Islet precursor cell (in vitro differentiated cells): ENCODE data around the gene RAI1.
A peak's percentile ranks its signal among the peaks of the same experiment; 100 is the strongest.
"Not testable (repeated sequence)": the region's sequence is repeated elsewhere in the genome, so short reads cannot be mapped to it uniquely, and the experiment has no call there.

Experiments
- DNase-seq: peaks from one replicate; pipeline ENCODE4 v3.0.0-alpha.2; 2018

Gene RAI1

DNA sequence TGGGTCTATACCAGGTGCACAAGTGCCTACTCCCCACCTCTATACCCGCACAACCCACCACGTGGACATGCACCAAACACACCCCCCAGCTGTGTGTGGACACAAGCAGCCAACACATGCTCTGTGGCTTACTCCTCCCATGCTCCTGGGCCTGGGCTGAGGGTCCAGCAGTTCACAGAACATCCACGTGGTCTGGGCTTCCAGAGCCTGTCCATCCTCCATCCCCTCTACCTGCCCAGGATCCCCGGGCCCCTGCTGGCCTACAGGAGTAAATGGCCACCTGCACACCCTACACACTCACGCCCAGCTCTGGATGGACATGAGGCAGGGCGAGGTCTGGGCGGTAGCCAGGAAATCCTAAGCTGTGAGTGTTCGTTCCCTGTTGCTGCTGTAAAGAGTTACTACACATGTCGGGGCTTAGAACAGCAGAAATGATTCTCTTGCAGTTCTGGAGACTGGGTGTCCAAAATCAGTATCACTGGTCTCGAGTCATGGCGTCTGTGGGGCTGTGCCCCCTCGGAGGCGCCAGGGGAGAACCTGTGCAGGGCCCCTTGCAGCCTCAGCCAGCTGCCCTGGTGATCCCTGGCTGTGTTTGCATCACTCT, 15.0 kb upstream of the RAI1 start:
- DNase-seq = no peak

DNA sequence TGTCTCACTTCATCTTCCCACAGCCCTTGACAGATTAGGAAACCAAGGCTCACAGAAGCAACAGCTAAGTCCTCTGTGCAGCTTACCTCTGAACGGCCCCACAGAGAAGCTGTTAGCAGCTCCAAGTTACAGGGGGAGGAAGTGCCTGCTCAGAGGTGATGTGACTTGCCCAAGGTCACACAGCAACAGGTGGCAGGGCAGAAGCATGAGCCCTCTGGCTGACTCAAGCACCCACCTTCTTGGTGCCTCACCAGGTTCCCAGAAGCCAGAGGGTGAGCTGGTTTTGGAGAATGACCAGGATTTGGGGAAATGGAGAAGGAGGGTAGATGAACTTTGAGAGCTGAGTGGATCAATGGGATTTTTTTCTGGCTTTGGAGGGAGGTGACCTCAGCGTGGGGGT, 14.0 kb upstream of the RAI1 start:
- no peak for DNase-seq

- no peak for DNase-seq
These were observed 13.3 kb upstream of the RAI1 start for GRCh38 chr17:17667947-17668346.

GRCh38 chr17:17668358-17668757, 12.9 kb upstream of the RAI1 start:
- DNase-seq = no peak

DNA sequence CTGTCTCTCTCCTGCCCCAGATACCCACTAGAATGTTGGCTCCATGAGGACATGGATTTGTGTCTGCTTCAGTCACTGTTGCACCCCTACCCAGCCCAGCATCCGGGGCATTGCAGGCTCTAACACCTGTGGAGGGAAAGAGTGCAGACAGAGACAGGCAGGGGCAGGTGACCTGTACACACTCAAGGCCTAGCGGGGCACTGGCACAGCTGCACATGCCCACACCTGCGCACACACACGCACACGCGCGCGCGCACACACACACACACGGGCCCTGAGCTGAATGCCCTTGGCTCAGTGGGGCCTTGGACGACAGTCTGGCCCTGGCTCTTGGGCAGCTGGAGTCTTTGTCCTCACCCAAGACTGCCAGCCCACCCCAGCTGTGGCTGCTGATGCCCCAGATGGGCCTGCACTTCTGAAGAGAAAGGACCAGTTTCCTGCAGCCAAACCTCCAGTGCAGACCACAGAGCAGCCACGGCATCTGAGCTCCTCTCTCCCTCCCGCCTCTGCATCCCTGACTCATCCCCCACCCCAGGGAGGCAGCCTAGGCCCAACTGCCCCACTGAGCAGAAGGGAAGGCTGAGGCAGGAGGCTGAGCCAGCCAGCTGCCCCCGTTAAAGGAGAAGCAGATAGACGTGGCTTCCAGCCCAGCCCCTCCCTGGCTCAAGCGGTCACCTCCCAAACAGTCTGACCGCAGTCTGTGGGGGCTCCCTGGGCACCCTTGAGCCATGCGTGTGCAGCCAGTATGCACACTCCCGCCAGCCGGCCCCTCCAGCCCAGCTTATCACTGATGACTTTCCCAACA, 12.3 kb upstream of the RAI1 start:
- no peak for DNase-seq

DNA sequence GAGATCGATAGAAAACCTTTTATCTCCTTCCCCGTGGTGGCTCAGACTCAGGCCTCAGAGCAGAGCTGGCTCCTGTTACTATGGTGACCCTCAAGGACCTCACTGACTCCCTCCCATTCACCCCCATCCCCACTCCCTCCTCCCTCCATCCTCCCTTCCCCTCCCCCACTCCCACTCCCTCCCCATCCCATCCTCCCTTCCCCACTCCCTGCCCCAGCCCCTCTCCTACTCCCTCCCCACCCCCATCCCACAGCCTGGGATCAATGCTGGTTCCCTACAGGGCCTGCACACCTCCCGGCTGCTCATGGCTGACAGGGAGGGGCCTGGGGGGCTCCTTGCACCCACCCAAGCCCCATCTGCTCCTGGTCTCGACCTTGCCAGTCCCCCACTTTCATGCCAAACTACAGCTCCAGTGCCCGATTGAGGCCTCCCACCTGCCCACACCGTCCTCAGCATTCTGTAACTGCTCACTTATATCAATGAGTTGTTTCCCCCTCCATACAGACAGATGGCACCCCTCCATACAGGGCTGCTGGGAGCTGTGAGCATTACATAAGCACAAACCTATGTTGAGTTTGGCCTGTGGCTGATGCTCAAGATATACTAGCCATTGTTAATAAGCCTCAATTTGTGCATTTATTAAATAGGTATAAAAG, 11.6 kb upstream of the RAI1 start:
- no peak for DNase-seq

DNA sequence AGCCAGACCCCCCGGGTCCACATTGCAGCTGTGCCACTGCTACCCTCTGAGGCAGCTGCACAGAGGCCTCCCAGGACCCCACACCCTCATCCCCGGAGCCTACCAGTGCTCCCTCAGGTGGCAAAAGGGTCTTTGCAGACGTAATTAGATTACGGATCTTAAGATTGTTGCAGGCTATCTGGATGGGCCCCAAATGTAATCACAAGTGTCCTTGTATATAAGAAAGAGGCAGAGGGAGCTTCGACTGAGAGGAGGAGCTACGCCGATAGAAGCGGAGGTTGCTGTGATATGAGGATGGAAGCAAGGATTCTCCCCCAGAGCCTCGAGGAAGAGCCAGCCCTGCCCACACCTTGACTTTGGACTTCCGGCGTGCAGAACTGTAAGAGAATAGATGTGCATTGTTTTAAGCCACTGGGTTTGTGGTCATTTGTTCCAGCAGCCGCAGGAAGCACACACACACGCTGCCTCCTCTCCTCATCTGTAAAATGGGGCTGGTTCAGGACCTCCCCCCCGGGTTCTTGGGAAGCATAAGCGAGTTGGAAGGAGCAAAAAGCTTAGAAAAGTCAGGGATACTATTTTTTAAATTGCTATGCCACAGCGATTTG, 10.5 kb upstream of the RAI1 start:
- DNase-seq = no peak

GRCh38 chr17:17671369-17672129, 9.7 kb upstream of the RAI1 start:
- no peak for DNase-seq

GRCh38 chr17:17672453-17673368, 8.5 kb upstream of the RAI1 start:
- peak; percentile 94 for DNase-seq

- DNase-seq = peak; percentile 52
These were observed 5.8 kb upstream of the RAI1 start for GRCh38 chr17:17675416-17675815.

GRCh38 chr17:17675925-17676534, 5.2 kb upstream of the RAI1 start:
- DNase-seq = peak; percentile 89

GRCh38 chr17:17676752-17677151, 4.5 kb upstream of the RAI1 start:
- DNase-seq = no peak

DNA sequence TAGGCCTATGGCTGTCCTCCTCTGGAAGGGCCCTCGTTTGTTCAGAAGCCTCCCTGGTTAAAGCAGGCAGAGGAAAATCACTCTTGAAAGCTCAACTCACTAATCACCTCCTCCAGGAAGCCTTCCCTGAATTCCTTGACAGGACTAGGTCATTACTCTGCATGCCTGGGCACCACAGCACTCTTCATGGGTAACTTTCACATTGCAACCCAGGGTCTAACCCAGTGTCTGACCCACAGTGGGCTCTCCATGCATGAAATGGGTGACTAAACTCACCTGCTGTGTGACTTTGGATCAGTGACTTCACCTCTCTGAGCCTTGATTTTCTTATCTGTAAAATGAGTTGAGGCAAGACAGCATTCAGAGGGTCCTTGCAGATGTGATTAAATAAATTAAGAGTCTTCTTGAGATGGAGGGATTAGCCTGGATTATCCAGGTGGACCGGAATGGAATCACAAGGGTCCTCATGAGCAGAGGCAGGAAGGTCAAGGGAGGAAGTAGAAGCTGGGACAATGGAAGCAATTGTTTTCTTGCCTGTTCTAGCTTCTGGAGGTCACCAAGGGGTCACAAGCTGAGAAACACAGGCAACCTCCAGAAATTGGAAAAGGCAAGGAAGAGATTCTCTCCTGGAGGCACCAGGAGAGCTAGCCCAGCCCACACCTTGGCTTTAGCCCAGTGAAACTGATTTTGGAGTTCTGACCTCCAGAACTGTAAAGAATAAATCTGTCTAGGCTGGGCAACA, 3.8 kb upstream of the RAI1 start:
- peak; percentile 59 for DNase-seq

DNA sequence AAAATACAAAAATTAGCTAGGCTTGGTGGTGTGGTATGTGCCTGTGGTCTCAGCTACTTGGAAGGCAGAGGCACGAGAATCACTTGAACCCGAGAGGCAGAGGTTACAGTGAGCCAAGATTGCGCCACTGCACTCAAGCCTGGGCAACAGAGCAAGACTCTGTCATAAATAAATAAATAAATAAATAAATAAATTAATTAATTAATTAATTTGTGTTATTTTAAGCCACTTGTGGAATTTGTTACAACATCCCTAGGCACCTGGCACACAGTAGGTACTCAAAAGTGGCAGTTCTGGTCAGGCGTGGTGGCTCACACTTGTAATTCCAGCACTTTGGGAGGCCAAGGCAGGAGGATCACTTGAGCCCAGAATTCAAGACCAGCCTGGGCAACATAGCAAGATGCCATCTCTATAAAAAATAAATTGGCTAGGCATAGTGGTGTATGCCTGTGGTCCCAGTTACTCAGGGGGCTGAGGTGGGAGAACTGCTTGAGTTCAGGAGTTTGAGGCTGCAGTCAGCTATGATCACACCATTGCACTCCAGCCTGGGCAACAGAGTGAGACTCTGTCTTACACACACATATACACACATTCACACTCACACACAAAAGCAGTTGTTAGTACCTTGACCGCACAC, 3.1 kb upstream of the RAI1 start:
- DNase-seq = not testable (repeated sequence)

DNA sequence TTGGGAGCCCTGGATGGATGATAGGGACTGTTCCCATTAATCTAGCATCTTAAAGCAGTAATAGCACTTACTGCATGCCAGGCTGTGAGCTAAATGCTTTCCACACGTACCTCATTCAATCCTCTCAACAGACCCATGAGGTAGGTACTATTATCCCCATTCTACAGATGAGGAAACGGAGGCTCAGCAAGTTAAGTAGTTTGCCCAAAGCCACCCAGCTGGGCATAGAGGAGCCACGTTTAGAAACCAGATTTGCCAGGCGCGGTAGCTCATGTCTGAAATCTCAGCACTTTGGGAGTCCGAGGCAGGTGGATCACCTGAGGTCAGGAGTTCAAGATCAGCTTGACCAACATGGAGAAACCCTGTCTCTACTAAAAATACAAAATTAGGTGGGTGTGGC, 2.0 kb upstream of the RAI1 start:
- DNase-seq = no peak

GRCh38 chr17:17679748-17680147, 1.5 kb upstream of the RAI1 start:
- no peak for DNase-seq

DNA sequence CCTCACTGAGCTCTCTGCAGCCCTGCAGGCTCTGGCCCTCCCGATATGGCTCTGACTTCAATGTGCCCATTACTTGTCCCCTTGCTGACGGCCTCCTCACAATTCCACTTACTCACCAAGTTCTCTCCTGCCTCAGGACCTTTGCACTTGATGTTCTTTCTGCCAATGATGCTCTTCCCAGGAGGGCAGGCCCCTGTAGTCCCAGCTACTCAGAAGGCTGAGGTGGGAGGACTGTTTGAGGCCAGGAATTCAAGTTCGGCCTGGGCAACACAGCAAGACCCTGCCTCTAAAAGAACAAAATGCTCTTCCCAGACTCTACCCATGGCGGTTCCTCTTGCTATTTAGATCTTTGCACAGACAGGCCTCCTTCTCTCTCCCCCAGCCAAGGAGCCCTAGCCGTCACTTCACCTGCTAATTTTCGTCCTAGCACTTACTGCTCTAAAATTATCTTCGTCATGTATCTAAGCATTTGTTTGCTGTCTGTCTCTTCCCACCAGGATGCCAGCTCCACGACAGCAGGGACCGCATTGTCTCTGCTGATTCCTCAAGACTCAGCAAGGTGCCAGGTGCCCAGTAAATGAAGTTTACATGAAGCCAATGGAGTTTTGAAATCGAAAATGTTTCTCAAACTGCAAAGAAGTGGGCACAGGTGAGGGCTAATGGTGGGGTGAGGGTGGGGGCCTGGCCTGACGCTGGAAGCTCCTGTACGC, 626 bp upstream of the RAI1 start:
- no peak for DNase-seq

- peak; percentile 71 for DNase-seq
These were observed 560 bp downstream of the RAI1 start for GRCh38 chr17:17681744-17682292.

- DNase-seq = peak; percentile 62
These were observed 1.1 kb downstream of the RAI1 start for GRCh38 chr17:17682293-17682736.
